GM12873 (cell line): ENCODE measurements around the gene MIOX.

Source experiments
- TF ChIP-seq, protein P1 (sequence below): IDR thresholded peaks from 2 replicates; pipeline ENCODE4 v1.5.1; 2012; ENCODE audit warnings: low read depth, mild to moderate bottlenecking, moderate library complexity, low read length, control low read depth; ENCODE audit not compliant: insufficient read depth; ENCODE audit errors: missing control alignments

MIOX gene

DNA sequence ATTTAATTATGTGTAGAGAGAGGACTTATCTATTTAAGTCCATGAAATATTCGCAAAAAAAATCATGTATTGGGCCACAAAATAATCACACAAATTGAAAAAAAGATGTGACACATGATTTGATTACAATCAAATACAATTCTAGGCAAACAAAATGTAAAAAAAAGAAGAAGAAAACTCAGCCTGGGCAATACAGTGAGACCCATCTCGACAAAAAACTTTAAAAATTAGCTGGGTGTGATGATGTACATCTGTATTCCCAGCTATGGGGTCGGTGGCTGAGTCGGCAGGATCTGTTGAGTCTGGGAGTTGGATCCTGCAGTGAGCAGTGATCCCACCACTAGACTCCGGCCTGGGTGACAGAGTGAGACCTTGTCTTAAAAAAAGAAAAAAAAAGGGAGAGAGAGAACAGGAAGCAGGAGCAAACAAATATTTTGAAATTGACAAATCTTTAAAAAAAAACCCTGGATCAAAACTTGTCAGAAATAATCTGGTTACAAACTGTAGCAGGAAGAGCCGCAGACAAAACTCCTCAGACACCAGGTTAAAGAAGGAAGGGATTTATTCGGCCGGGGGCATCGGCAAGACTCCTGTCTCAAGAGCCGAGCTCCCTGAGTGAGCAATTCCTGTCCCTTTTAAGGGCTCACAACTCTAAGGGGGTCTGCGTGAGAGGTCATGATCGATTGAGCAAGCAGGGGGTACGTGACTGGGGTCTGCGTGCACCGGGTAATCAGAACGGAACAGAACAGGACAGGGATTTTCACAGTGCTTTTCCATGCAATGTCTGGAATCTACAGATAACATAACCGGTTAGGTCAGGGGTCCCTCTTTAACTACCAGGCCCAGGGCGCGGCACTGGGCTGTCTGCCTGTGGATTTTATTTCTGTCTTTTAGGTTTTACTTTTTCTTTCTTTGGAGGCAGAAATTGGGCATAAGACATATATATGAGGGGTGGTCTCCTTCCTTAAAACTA is 46.5 kb downstream of the MIOX start:
- TF ChIP-seq, protein P1, sequence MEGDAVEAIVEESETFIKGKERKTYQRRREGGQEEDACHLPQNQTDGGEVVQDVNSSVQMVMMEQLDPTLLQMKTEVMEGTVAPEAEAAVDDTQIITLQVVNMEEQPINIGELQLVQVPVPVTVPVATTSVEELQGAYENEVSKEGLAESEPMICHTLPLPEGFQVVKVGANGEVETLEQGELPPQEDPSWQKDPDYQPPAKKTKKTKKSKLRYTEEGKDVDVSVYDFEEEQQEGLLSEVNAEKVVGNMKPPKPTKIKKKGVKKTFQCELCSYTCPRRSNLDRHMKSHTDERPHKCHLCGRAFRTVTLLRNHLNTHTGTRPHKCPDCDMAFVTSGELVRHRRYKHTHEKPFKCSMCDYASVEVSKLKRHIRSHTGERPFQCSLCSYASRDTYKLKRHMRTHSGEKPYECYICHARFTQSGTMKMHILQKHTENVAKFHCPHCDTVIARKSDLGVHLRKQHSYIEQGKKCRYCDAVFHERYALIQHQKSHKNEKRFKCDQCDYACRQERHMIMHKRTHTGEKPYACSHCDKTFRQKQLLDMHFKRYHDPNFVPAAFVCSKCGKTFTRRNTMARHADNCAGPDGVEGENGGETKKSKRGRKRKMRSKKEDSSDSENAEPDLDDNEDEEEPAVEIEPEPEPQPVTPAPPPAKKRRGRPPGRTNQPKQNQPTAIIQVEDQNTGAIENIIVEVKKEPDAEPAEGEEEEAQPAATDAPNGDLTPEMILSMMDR = no peak

DNA sequence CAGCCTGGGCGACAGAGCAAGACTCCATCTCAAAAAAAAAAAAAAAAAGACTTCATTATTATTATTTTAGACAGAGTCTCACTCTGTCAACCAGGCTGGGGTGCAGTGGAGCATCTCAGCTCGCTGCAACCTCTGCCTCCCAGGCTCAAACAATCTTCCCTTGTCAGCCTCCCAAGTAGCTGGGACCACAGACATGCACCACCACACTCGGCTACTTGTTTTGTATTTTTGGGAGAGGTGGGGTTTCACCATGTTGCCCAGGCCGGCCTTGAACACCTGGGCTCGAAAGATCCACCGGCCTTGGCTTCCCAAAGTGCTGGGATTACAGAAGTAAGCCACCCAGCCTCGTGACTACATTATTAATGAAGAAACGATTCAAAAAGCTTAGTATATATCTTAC is 48.5 kb downstream of the MIOX start:
- TF ChIP-seq, protein P1 = no peak

DNA sequence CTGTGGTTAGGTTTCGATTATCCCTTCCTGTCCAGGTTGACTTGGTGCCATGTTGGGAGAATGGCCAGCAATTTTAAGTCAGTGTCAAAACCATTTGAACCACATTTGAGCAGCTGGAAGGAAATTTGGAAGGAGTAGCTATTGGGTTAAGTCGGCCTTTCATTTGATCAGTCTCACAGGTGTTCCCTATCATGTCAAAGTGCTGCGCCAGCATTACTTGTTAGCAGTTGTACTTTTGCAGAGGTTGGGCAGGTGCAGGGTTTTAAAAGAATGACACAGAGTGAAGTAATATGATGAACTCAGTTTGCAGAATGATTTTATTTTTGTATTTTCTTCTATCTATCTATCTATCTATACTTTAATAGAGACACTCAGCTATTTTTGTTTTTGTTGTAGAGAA is 49.6 kb downstream of the MIOX start:
- TF ChIP-seq, protein P1 = no peak

DNA sequence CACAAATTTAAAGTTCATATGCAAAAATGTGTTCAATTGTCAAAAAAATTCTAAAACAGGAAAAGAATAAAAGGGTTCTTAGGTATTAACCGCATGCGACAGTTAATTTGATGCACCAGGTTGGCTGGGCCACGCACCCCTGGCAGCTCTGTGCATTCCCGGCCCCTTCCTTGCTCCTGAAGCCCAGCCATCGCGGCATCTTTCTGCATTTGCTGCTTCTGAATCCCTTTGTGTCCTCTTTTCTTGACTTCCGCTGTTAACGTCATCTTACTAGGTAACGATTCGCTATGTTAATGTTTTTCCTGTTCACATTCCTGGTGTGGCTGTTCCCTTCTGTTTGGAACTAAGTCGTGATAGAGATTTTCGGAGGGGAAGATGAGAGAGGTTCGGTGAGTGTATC is 51.1 kb downstream of the MIOX start:
- TF ChIP-seq, protein P1 = no peak
